Suprapubic skin (tissue), 3 donors: ENCODE measurements around the gene GALNT9.

Source experiments
- CTCF ChIP-seq, 2 donors: fragments of 200-600 bp in 1 of 2; fragments of 450-650 bp in 1 of 2; sonication (generic) in 1 of 2; IDR thresholded peaks; one replicate each; pipeline ENCODE4 v1.5.1; 2016 to 2019; ENCODE audit warnings: antibody characterized with exemption in 2 of 2, mild to moderate bottlenecking in 1 of 2, moderate library complexity in 1 of 2
- POLR2AphosphoS5 ChIP-seq, 3 donors: sonication (generic); formaldehyde crosslinking; IDR thresholded peaks; one replicate each; pipeline ENCODE4 v1.6.1; 2017; ENCODE audit warnings: antibody characterized with exemption in 3 of 3

- TF ChIP-seq CTCF (IDR thresholded peaks at IDR 0.05) (no peak), POLR2AphosphoS5 (IDR thresholded peaks at IDR 0.05) (no peak)
Measured at GRCh38 chr12:132163911-132164288, 165.5 kb downstream of the GALNT9 start.
